Breast epithelium (tissue), 4 donors: ENCODE measurements around the gene DUS2. TPM values are rescaled to one million over a fixed set of nuclear protein-coding genes. Genes with fewer than 3 reads are reported as not detected.
"Not testable (repeated sequence)": the region's sequence is repeated elsewhere in the genome, so short reads cannot be mapped to it uniquely, and the experiment has no call there.

ENCODE experiments used
- DNase-seq, 2 donors: peaks; one replicate each; pipeline ENCODE4 v3.0.0-alpha.2; 2019; ENCODE audit warnings: low spot score in 2 of 2
- H3K27ac ChIP-seq, 2 donors: fragments of 200-600 bp; sonication (generic) in 1 of 2; one replicate each; pipeline ENCODE4 v1.5.1; 2016 to 2019; ENCODE audit warnings: mild to moderate bottlenecking in 1 of 2
- H3K27me3 ChIP-seq, 2 donors: fragments of 200-600 bp; sonication (generic) in 1 of 2; one replicate each; pipeline versions ENCODE4 v1.5.1 to v1.6.0; 2017 to 2019; ENCODE audit warnings: control low read depth in 1 of 2, mild to moderate bottlenecking in 1 of 2
- H3K36me3 ChIP-seq: fragments of 200-600 bp; one replicate; pipeline ENCODE4 v1.5.1; 2019
- H3K4me1 ChIP-seq, 2 donors: fragments of 200-600 bp; sonication (generic); one replicate each; pipeline ENCODE4 v1.5.1; 2016 to 2019; ENCODE audit warnings: control low read depth in 1 of 2
- H3K4me3 ChIP-seq, 3 donors: fragments of 200-600 bp; sonication (generic); 1 replicate in 2 of 3; 2 replicates in 1 of 3; pipeline ENCODE4 v1.5.1; 2016 to 2019; ENCODE audit warnings: mild to moderate bottlenecking in 3 of 3, moderate library complexity in 2 of 3
- H3K9me3 ChIP-seq, 2 donors: fragments of 200-600 bp; sonication (generic) in 1 of 2; one replicate each; pipeline ENCODE4 v1.5.1; 2016 to 2019; ENCODE audit warnings: control low read depth in 1 of 2
- CTCF ChIP-seq, 3 donors: fragments of 450-650 bp; IDR thresholded peaks; one replicate each; pipeline ENCODE4 v1.5.1; 2016 to 2017; ENCODE audit warnings: antibody characterized with exemption in 3 of 3, mild to moderate bottlenecking in 3 of 3, moderate library complexity in 3 of 3
- POLR2A ChIP-seq: fragments of 450-650 bp; IDR thresholded peaks from one replicate; pipeline ENCODE4 v1.6.1; 2016; ENCODE audit warnings: antibody characterized with exemption, mild to moderate bottlenecking, moderate library complexity
- POLR2AphosphoS5 ChIP-seq, 3 donors: sonication (generic); formaldehyde crosslinking; IDR thresholded peaks; one replicate each; pipeline ENCODE4 v1.6.1; 2017; ENCODE audit warnings: antibody characterized with exemption in 3 of 3
- intact Hi-C: fragments of 100-400 bp; cut with DNase I; formaldehyde crosslinking; loops from one replicate; pipeline ENCODE4 v1.15.1; 2023; ENCODE audit warnings: low total_unique reads
- total RNA-seq, 3 donors: library from RNA; depleted of rRNA; stranded (reverse); fragments of >200 nt; gene quantifications; one replicate each; pipeline ENCODE4 v1.1.0, GENCODE V29; 2016

DUS2 gene
- total RNA-seq, 3 donors from 2014 or later, result 6.9 to 10.5 (median 7.7) TPM

DNA sequence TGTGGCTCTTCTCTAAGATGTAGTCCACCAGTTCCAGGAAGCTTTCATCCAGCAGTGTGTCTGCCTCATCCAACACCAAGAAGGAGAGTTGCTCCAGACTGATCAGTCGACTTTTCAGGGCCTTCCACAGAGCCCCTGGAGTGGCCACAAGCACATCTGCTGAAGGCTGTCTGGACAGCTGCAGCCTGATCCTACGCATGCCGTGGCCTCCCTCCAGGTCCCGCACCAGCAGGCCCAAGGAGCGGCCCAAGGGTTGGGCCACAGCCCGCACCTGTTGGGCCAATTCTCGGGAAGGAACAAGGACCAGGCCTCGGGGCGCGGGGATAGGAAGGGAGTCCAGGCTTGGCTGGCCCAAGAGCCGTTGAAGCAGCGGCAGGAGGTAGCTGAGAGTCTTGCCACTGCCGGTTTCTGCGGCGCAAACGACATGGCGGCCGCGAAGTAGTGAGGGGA lies 781 bp upstream of the DUS2 start:
- no peak for TF ChIP-seq POLR2AphosphoS5 (IDR thresholded peaks at IDR 0.05)
- TF ChIP-seq CTCF (IDR thresholded peaks at IDR 0.05), result no peak
- no peak for TF ChIP-seq POLR2A

GRCh38 chr16:68028996-68029395 lies 5.9 kb downstream of the DUS2 start:
- no peak overlapping the region for H3K4me3 ChIP-seq
- H3K36me3 ChIP-seq, result no peaks in the 10 kb centered on the region
- no peaks in the 10 kb centered on the region for H3K9me3 ChIP-seq
- H3K27ac ChIP-seq, result no peak overlapping the region
- no peaks in the 10 kb centered on the region for H3K4me1 ChIP-seq
- no peak for TF ChIP-seq POLR2A
- no peak for TF ChIP-seq CTCF (IDR thresholded peaks at IDR 0.05)
- no peak for TF ChIP-seq POLR2AphosphoS5 (IDR thresholded peaks at IDR 0.05)
- no peak for DNase-seq
- intact Hi-C loops, result no loop called here
- no peaks in the 10 kb centered on the region for H3K27me3 ChIP-seq

More for the DNA sequence above, 781 bp upstream of the DUS2 start:
- Histone ChIP-seq H3K27me3 (no peaks in the 10 kb centered on the region), H3K9me3 (no peaks in the 10 kb centered on the region), H3K4me3 (peak overlapping the region; percentile 76 to 99 (median 97)), H3K4me1 (peaks cover 9 to 14% of the 10 kb centered on the region in 2 donors), H3K36me3 (no peaks in the 10 kb centered on the region), H3K27ac (peak overlapping the region; percentile 88 to 93)
- intact Hi-C loops, result no loop called here
- DNase-seq, result no peak

- H3K36me3 ChIP-seq, H3K9me3 ChIP-seq, H3K27me3 ChIP-seq, H3K27ac ChIP-seq, intact Hi-C loops, H3K4me3 ChIP-seq, H3K4me1 ChIP-seq, DNase-seq: not testable (repeated sequence)
These were observed 7.0 kb downstream of the DUS2 start for GRCh38 chr16:68030108-68030507.

- intact Hi-C loops, result no loop called here
- H3K4me3 ChIP-seq, result no peak overlapping the region
- no peaks in the 10 kb centered on the region for H3K4me1 ChIP-seq
- no peaks in the 10 kb centered on the region for H3K27me3 ChIP-seq
- no peaks in the 10 kb centered on the region for H3K36me3 ChIP-seq
- no peak overlapping the region for H3K27ac ChIP-seq
- no peaks in the 10 kb centered on the region for H3K9me3 ChIP-seq
- TF ChIP-seq POLR2AphosphoS5 (IDR thresholded peaks at IDR 0.05) (no peak), POLR2A (no peak), CTCF (IDR thresholded peaks at IDR 0.05) (no peak)
- no peak for DNase-seq
These were observed 8.9 kb downstream of the DUS2 start for GRCh38 chr16:68031951-68032350.

- Histone ChIP-seq H3K4me1 (no peaks in the 10 kb centered on the region), H3K27ac (no peak overlapping the region), H3K4me3 (no peak overlapping the region), H3K9me3 (no peaks in the 10 kb centered on the region), H3K27me3 (no peaks in the 10 kb centered on the region), H3K36me3 (no peaks in the 10 kb centered on the region)
- intact Hi-C loops, result no loop called here
- TF ChIP-seq CTCF (IDR thresholded peaks at IDR 0.05) (no peak), POLR2AphosphoS5 (IDR thresholded peaks at IDR 0.05) (no peak), POLR2A (no peak)
- DNase-seq, result no peak
These were observed 10.0 kb downstream of the DUS2 start for GRCh38 chr16:68033101-68033500.

- Histone ChIP-seq H3K9me3 (no peaks in the 10 kb centered on the region), H3K4me1 (no peaks in the 10 kb centered on the region), H3K4me3 (no peak overlapping the region), H3K27me3 (no peaks in the 10 kb centered on the region), H3K36me3 (no peaks in the 10 kb centered on the region), H3K27ac (no peak overlapping the region)
- DNase-seq, result no peak
- intact Hi-C loops, result loop anchor here (5.0 kb wide), 1 partner anchor 58 kb away; no protein-coding TSS in a partner anchor
- TF ChIP-seq POLR2A (no peak), POLR2AphosphoS5 (IDR thresholded peaks at IDR 0.05) (no peak), CTCF (IDR thresholded peaks at IDR 0.05) (no peak)
These were observed 12.1 kb downstream of the DUS2 start for GRCh38 chr16:68035227-68035626.
